Activated CD4-positive, alpha-beta T cell treated with anti-CD3 and anti-CD28 coated beads, Interleukin-2, amount 50 U/mL, for 16 hours (primary cell): ENCODE results near the gene C18orf32.
"Not testable (repeated sequence)": the region's sequence is repeated elsewhere in the genome, so short reads cannot be mapped to it uniquely, and the experiment has no call there.

Experiments
- DNase-seq: peaks from one replicate; pipeline ENCODE4 v3.0.0-alpha.2; 2020

Gene C18orf32

DNA sequence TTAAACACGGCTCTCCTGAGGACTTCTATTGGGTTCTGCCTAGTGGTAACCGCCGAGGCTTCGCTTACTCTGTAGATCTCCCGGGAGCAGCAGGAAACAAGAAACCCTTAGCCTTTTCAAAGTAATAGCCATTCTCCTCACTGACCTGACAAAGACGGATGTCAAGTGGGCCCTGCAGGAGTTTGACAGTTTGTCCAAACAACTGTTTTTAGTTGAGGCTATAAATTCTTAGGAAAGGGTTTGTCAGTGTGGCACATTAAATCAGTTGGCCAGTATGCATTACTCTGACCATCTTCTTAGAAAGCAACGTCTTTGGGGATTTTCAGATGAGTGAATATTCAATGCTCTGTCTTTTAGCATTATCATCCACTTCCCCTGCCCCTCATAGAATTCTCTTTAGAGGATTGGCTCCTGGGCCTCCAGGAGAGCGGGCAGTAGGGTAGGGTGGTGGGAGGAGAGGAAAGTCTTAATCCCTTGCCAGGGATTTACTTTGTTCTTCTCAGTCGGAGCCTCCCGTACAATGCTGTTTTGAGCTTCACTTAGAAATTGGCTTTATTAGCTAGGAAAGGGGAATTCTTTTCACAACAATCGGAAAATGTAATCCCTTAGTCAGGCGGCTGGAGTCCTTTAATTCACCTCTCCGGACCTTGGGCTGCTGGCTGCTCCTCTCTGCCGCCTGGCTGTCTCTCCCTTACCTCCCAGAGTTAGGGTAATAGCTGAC lies 13.3 kb upstream of the C18orf32 start:
- no peak for DNase-seq

DNA sequence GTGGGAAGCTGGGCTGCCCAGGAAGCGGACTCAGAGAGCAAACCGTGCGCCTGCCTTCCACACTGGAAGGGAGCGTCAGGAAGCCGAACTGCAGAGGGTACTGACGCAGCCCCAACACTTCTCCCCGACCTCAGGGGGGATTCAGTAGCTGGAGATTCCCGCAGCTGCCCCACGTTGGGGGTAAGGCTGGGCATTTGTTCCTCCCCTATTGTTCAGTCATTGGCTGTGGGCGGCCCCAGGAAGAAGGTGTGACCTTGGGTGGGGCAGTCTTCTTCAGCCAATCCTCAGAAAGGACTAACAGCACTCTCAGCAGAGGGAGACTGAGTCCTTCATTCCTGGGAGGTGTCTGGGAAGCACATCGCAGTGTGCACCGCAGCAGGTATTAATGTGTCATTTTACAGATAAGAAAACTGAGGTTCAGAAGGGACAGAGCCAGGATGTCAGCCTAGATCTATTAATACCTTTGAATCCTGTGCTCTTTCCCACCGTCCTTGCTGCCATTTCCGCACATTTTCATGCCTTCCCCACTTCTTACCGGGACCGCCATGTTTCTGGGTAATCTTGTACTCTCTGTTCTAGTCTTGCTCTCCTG lies 12.1 kb upstream of the C18orf32 start:
- DNase-seq: no peak

DNA sequence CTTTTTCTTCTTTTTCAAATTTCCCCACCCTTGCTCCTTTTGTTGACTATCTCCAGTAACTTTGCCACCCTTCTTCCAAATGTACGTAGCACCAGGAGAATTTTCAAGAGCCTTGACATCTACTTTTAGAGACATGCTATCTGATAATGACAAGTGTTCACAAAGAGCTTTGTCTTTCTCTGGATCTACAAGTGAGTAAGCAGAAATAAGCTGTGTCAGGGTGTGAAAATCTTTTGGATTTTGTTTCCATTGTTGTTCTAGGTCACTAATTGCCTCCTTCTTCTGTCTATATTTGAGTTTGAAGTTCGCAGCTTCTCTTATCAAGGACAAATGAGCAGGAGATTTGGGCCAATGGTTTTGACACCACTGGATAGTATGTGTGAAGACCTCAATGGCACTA lies 8.4 kb upstream of the C18orf32 start:
- no peak for DNase-seq

DNA sequence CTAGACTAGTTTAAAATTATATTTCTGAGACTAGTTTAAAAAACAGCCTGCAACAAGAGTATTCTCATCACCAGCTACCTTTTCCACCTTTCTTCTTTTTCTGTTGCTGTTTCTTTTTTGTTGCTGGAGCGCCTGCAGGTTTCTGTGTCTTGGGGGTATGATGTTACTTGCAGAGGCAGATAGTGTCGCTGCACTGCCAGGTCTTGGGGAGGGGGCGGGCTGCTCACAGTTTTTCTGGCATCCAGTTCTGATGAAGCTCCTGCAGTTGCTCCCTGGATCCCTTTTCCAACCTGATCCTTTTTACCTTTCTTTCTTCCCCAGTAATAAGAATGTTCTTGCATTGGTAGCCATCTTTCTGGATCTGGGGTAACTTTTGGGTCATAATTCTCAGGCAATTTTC lies 8.0 kb upstream of the C18orf32 start:
- no peak for DNase-seq

DNA sequence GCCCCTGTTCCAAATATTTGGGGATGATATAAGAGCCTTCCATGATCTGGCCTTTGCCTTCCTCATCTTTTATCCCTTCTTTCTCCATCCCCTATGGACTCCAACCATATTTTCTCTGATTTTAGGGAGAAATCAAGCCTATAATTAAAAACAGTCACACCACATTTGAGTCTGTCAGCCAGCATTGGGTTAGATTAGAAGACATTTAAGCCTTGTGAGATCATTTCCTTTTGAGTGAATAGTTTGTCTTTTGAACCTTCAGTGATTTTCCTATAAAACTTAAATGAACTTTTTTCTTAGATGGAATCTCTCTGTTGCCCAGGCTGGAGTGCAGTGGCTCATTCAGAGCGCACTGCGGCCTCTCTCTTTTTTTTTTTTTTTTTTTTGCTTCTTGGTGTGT lies 7.6 kb upstream of the C18orf32 start:
- DNase-seq: no peak

DNA sequence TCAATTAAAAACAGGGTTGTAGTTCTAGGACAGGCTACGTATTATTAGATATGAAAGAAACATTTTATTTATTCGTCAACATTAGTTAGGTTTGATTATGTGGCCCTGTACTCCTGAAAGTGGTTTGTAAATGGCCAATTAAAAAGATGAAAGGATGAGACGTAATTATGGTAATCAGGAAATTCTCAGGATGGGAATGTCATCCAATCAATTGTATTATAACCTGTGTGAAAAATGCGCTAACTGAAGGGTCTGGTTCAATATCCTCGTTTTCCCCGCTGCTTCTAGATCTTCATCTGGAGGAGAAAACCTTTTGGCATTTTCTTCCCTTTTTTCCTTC lies 5.6 kb upstream of the C18orf32 start:
- no peak for DNase-seq

DNA sequence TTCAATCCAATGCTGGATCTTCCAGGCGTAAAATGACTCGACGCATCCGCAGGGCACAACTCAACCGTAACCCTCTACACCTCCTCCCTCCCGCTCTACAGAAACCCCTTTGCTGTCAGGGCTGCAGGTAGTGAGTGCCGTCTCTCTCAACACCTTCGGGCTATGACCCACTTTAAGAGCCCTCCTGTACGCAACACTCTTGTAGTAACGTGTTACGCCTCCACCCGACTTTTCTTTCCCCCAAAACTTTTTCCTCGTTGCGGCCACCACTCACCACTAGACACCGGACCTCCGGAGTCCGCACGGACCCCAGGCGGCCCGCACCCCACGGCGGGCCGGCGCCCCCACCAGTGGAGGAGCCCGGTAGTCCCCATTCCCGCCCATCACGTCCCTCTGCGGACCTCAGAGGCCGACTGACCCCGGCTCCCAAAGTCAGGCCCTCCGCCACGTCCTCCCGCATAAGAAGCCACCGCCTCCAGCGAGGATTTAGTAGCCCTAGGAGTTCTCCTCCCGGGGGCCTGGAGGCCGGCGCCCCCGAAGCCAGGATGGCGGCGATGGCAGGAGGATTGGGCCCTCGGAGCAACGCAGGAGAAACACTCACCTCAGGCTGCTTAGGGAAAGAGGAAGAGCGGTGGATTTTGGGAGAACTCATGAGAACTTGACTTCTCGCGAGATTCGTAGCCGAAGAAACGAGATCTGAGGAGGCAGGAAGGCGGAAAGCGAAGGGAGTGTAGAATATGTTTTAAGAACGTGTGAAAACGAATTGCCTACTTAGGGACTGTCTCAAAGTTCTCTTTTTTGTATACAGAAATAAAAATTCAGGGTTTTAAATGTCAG lies 5.0 kb upstream of the C18orf32 start, which contains the start of gene RPL17:
Gene RPL17, minus strand, starts transcription at position 609 of the 837 bp plus-strand sequence.
- peak; percentile 97 for DNase-seq

DNA sequence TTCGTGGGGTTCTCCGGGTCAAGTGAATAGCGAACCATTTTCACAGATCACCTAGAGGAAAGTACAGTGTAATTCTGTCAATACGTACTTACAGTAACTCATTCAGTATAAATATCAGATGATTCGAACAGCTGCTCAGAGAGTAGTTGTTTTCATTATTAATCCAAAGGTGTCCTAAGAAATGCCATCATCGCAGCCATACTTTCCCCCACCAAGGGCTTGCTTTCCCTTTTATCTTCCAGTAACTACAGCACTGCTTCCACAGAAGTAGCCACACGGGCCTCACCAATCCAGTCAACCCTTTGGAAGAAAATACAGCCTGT lies 4.5 kb upstream of the C18orf32 start:
- DNase-seq: no peak

DNA sequence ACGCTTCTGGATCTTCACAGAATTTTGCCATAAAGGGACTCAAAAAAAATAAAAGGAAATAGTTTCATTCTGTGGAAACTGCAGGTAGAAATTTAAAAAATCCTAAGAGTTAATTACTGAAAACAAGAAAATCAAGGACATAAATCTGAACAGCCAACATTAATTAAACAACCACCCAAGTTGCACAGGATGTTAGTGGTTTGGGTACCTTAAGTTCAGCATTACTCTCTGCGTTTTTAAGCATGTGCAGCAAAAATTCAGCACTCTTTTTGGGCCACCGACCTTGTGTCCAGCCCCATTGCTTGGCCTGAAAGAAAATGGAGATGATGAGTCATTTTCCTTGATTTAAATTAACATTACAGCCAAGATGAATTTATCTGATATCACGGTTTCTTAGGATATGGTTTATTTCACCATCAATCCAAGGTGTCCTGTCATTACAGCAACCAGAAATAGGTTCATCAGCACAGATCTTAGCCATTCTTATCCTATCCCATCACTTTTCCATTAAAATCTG lies 3.3 kb upstream of the C18orf32 start:
- DNase-seq: peak; percentile 38

DNA sequence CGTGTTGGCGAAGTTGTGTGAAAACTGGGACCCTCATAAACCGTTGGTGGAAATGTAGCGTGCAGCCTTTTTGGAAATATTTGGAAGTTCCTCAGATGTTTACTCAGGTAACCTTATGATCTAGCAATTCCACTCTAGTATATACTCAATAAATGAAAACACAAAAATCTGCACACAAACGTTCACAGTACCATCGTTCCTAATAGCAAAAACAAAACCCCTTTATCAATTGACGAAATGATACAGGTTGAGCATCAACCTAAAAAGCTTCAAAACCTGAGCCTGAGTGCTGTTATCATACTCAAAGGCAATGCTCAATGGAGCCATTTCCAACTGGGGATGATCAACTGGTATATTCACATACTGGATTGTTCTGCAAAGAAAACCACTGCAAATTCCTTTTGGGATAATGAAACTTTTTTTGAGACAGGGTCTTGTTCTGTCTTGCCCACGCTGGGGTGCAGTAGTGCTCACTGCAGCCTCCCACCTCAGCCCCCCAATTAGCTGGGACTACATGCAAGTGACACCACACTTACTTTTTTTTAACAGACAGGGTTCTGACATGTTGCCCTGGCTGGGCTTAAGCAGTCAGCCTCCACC lies 777 bp upstream of the C18orf32 start:
- peak; percentile 30 for DNase-seq

DNA sequence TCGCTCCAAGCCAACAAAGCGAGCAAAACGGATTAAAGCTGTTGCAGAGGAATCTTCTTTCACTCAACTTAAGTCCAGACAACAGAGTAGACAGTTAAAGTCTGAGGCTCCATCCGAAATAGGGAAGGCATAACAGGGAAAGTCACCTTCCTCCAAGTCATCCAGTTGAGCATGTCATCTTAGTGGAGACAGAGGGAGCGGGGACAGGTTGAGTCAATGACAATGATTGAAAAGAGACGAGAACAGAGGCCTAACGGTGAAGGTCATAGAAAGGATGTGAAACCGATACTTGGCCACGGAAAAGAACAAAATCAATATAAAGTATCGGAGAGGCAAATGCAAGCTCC lies 455 bp downstream of the C18orf32 start:
- DNase-seq: peak; percentile 61

DNA sequence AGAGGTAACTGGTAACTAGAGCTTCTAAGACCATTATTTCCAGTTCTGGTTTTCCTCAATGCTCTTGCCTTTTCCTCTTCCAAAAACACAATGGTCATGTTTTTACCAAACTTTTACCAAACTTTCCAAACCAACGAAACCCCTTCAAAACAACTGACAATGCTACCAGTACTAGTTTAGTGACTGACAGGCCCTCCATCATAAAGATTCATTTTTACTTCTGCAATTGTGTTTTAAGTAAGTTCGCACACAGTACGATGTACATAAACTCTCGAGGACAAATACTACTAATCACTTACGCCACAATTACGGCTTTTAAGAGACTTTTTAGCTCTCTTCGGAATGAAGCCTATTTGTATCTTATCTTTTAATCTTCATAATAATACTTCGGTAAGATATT lies 900 bp downstream of the C18orf32 start:
- DNase-seq: no peak

DNA sequence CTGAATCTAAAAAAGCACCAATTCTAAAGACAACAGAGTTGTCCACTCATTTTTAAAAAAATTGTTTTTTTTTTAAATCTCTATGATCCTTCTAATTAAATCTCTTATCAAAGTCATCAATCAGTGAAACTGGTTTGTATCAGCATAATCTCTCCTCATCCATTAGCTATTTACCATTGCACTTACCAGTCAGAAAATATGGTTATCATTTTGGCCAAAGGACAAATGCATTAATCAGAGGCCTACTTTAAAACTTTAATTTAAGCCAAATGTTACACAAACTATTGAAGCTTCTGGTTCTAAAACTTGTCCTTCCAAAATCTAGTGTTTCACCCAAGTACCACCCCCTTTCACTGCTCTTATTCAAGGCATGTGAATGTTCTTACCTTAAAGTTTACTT lies 3.8 kb downstream of the C18orf32 start:
- DNase-seq: no peak

DNA sequence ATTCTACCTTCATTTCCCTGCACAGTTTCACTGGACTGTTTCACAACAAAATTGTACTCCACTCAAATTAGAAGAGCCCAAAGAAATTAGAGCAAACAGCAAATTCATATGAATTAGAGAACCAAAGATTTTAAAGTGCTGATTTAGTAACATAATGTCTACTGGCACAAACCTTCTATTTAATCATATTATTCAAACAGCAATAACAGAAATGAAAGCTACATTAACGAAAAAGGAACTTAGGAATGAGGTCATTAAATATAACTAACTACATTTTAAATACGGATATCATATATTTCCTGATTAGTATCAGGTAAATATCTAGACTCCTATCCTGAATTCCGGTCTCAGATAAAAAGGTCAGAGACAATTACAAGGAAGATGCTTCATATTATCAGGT lies 5.1 kb downstream of the C18orf32 start:
- no peak for DNase-seq

DNA sequence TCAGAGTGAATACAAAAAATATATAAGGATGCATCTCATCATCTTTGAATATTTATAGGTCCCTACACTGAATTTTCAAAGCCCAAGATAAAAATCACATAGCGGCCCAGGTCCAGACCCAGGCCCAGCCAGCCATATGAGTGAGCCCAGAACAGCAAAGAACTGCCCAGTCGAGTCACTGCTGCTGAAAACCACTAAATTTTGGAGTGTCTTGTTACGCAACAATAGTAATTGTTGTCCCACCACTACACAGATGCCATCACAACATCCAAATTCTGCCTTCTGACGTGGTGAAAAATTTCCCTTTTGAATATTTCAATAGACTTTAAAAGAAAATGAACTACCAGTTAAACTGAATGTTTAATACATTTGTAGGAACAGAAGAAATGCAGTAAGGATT lies 5.7 kb downstream of the C18orf32 start:
- DNase-seq: no peak

DNA sequence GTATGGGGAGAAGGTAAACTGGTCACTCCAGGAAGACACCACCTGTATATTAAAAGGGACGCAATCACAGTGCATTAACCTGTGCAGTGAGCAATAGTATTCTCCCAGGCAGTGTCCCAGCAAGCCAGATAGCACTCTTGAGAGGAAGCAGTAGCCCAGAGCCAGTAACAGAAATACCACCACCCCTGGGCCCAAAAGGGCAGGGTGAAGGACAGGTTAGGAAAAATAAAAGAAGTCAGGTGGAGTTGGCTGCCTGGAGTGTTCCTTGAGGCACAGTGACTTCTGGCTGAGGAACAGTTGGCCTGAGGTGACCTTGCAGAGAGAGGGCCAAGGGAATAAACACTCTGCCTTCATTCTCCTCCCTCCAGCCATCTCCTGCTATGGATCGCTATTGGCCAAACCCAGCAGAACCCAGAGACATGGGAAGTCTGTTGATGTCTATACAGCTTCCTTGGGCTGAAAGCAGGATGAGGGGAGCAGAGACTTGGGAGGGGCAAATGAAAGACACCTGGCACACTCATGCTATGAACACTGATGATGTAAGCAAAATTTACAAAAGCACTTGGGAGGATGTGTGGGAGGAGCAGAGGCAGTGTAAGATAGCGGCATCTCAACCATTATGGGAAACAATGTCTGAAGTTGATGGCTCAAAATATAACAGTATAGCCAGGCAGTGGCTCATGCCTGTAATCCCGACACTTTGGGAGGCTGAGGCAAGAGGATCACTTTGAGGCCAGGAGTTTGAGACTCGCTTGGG lies 7.5 kb downstream of the C18orf32 start:
- DNase-seq: no peak

DNA sequence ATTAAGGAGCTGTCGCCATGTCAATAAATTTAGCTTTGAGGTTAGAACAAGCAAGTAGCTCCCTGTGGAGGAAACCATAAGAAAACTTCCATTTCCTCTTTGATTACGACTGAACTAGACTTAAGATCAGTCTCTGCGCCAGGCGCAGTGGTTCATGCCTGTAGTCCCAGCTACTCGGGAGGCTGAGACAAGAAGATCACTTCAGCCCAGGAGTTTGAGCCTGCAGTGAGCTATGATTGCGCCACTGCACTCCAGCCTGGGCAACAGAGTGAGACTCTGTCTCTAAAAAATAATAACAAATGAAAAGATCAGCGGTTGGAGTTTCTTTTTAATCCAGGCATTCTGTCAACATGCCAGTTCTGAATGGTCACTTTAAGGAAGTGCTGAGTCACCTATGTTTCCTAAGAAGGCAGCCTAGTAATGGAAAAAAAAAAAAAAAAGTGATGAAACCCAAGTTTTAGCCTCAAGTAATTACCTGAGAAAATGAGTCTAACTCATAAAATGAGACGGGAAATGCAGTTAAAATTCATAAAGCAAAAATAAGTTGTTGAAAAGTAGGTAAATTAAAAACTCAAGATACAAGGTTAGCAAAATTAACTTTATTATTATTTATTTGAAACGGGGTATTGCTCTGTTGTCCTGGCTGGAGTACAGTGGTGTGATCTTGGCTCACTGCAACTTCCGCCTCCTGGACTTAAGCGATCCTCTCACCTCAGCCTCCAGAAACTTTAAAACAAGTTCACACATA lies 10.2 kb downstream of the C18orf32 start:
- DNase-seq: no peak

DNA sequence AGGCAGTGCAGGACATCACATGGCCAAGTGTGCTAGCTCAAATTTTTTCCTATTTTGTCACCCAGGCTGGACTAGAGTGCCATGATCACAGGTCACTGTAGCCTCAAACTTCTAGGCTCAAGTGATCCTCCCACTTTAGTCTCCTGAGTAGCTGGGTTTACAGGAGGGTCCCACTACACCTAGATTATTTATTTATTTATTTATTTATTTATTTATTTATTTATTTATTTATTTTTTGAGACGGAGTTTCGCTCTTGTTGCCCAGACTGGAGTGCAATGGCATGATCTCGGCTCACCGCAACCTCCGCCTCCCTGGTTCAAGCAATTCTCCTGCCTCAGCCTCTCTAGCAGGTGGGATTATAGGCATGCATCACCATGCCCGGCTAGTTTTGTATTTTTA lies 12.1 kb downstream of the C18orf32 start:
- DNase-seq: not testable (repeated sequence)

DNA sequence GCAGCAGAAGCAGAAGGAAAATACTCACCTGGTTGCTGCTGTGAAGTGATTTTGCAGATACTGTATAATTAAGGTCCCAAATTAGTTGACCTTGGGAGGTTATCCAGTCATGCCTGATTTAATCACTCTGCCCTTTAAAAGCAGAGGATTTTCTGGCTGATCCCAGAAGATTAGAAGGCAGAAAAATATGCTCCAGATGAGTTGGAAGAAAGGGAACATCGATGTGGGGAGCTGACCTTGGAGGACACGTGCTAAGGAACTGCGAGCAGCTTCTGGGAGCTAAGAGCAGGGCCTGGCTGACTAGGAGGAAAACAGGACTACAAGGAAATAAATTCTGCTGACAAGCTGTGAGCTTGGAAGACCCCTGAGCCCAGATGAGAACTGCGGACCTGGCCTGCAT lies 13.3 kb downstream of the C18orf32 start:
- DNase-seq: no peak

DNA sequence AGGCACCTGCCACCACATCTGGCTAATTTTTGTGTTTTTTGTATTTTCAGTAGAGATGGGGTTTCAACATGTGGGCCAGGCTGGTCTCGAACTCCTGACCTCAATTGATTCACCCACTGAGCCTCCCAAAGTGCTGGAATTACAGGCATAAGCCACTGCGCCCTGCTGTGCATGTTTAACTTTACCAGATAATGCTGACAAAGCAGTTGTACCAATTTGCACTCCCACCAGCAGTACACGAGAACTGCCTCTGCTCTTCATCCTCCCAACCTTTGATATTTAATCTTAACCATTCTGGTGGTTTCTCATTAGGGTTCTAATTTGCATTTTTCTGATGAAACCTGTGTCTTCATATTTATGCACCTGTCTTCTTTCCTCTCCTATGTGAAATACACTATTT lies 14.6 kb downstream of the C18orf32 start:
- no peak for DNase-seq

DNA sequence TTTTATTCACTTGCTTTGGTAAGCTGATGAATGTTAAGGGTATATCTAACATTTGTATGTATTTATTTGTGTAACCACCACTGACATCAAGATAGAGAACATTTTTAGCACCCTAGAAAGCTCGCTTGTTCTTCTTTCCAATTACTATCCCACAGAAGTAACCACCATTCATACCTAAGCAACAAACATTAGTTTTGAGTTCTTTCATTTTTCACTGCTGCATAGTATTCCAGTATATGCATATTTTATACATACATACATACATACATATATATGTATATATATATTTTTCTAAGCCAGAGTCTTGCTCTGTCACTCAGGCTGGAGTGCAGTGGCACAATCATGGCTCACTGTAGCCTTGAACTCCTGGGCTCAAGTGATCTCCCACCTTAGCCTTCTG lies 15.5 kb downstream of the C18orf32 start:
- DNase-seq: no peak

DNA sequence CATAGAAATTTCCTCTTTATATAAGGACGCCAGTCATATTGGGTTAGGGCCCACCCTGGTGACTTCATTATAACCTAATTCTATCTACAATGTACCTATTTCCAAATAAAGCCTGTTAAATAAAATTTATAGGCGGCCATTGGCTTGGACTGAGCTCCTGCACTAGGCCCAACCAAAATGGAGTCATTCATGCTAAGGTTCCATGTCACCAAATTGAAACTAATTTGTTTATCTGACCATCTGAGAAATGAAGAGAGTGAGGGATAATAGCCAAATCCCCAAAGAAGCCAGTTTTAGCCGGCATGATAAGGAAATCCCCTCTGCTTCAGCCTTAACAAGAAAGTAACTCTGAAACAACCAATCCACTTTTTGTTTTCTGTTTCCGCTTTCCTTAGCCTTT lies 19.4 kb downstream of the C18orf32 start:
- DNase-seq: no peak
